Bronchus fibroblast of lung (primary cell): Measurements from ENCODE around the gene CTXN3. TPM values are rescaled to one million over a fixed set of nuclear protein-coding genes. Genes with fewer than 3 reads are reported as not detected.

Experiments used
- total RNA-seq: library from RNA; depleted of rRNA; stranded (reverse); fragments of >200 nt; gene quantifications from 2 replicates; pipeline ENCODE4 v1.2.3, GENCODE V29; 2015

CTXN3 gene
- total RNA-seq: not detected in 2 replicates

GRCh38 chr5:127649018-127649439, at the start of gene CTXN3:
Gene CTXN3 (plus strand): TSS chr5:127649082. CDS start chr5:127657522, 8,440 bp downstream.

GRCh38 chr5:127702926-127703561, 54.2 kb downstream of the CTXN3 start, which contains the start of gene CCDC192:
Gene CCDC192 (plus strand): TSS chr5:127703391. CDS start chr5:127703446, 55 bp downstream.

Other genes with a start within 250 kb of the CTXN3 start
- 37.7 and 45.0 TPM in 2 replicates for gene PRRC1, start 131.4 kb upstream of the CTXN3 start, total RNA-seq
- gene CCDC192, start 54.3 kb downstream of the CTXN3 start, total RNA-seq: not detected in 2 replicates